HG03558 (cell line): ENCODE results near the gene KIAA0513.
"Not testable (repeated sequence)": the region's sequence is repeated elsewhere in the genome, so short reads cannot be mapped to it uniquely, and the experiment has no call there.

Experiments
- ATAC-seq: cut with Tn5 transposase; IDR thresholded peaks from one replicate; pipeline ENCODE4 v1.9.1; 2021; ENCODE audit warnings: moderate number of reproducible peaks; ENCODE audit not compliant: unreplicated experiment; ENCODE audit errors: extremely low read depth

KIAA0513 gene

DNA sequence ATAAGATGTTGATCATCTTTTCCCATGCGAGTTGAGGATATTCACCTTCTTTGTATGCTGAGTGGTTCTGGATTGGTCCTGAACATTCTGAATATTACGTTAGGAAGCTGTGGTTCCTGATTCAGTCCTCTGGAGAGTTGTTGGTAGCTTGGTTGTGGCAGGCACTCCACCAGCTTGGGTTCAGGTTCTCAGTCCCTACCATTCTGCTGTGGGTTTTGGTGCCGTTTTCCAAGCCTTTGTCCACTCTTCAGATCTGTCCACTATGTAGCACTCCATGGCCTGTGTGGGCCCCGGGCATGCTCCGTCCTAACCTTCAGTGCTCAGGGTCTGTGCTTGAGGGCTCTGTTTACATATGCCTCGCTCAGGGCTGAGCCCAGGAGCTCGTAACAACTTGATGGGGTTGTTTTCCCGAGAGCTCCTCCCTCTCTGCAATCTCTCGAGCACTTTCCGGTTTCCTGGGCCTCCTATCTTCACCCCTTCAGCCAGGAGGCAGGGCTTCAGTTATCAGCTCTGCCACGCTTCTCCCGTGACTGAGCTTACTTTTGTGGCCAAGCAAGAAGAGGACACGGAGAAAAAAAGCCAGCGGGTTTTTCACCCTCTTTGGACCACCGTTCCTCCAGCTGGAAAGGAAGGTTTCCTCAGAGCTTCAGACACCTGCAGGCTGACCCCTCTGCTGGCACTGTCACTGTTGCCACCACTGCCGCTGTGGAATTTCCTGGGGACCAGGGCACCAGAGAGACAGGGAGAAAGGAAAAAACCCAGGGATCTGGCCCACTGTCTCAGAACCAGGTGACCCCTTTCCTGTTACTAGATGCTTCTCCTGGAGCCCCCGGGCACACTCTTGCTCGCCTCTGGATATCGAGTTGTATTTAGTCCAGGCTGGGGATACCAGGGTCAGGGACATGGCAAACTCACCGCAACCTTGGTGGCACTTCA is 19.6 kb downstream of the KIAA0513 start:
- ATAC-seq = no peak

DNA sequence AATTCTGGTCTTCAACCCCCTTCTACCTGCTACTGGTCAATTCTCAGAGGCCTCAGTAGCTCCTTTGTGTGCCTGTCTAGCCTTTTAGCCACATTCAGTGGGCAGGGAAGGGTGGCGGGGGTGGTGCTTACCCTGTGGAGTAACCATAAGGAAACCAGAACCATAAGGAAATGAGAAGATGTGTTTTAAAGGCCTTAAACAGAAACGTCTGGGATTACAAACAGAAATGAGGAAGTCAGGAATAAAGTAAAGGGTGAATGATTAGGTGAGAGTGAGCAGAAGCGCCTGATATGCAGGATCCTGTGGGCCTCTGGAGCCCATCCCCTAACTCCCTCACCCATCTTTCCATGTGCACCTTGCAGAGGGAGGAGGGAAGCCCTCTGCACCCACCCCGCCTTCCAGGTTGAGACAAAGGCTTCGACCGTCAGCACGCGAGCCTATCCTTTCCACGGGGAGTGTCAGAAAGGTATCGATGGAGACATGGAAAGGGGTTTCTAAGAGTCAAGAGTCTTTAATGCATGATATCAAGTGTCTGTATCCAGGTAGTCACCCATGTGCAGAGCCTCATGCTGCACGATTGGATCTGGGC is 20.4 kb downstream of the KIAA0513 start:
- ATAC-seq = no peak

DNA sequence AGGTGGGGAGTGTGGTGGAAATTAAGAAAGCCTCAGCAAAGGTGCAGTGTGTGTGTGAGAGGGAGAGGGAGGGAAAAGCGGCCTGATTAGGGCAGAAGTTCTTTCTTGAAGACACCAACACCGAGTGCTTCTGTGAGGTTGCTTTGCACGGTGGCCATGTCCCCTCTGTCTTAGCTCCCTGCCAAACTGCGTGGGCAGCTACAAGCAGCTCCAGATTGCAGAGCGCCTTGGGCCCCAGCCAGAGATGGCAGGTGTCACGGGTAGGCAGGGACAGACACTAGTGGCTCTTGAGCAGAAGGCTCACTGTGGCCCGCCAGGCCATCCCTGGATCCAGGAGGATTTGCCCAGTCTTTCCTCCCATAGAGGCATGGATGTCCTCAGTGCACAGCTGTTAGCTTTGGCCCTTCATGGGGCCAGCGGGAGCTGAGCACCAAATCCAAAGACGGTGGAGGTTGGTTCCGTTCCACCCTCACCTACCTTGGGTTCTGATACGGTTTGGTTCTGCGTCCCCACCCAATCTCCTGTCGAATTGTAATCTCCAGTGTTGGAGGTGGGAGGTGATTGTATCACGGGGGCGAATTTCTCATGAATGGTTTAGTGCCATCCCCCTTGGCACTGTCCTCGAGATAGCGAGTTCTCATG is 21.4 kb downstream of the KIAA0513 start:
- ATAC-seq = no peak

DNA sequence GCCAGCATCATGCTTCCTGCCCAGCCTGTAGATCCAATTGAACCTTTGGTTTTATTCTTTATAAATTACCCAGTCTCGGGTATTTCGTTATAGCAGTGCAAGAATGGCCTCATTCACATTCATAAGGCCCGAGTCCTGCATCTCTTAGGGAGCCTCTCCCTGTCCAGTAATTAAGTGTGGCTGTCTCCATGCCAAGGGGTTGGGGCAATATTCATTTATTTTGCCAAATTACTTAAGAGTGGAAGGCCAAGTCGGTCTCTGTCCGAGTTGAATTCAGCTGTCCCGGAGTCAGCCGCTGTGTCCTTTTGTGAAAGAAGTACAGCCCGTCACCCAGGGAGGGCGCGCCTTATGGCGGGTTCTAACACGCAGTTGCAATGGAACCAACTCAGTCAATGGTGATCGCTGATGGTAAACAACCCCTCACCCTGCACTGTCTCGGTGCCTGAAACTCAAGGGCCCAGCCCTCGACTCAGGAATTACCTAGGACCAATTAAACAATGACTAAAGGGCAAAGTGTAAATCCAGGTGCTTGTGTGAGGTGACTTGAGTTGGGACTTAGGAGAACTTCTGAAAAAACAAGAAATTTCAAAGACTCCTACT is 22.2 kb downstream of the KIAA0513 start:
- no peak for ATAC-seq

- ATAC-seq = no peak
Measured at GRCh38 chr16:85051067-85051581, 23.5 kb downstream of the KIAA0513 start.

- no peak for ATAC-seq
Measured at GRCh38 chr16:85051683-85052082, 24.1 kb downstream of the KIAA0513 start.

GRCh38 chr16:85052536-85052935 is 24.9 kb downstream of the KIAA0513 start:
- ATAC-seq = no peak

GRCh38 chr16:85054321-85054720 is 26.7 kb downstream of the KIAA0513 start:
- not testable (repeated sequence) for ATAC-seq

GRCh38 chr16:85054948-85055492 is 27.4 kb downstream of the KIAA0513 start:
- no peak for ATAC-seq

- ATAC-seq = no peak
Measured at GRCh38 chr16:85055493-85056210, 28.1 kb downstream of the KIAA0513 start.

DNA sequence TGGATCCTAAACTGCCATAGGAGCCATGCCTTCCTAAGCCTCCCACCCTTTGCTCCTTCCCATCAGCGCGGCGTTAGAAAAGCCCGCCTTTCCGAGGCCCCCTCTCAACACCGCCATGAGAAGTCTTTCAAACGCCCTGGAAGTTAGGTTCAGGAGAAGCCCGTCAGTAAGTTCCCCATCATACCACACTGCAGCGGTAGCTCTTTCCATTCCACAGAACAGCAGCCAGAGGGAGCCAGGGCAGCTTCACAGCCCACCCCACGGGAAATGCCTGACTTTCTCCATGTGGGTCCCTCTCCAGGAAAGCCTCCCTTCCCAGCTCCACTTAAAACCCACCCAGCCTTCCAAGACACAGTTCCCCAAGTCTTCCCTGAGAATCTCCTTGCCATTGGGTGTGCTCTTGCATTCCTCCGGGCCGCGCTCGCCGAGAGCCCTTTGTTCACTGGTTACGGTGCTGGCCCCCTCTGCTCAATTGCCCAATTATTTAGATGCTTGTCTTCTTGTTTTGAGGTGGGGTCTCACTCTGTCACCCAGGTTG is 28.7 kb downstream of the KIAA0513 start:
- ATAC-seq = no peak

- no peak for ATAC-seq
Measured at GRCh38 chr16:85057212-85057889, 29.8 kb downstream of the KIAA0513 start.

GRCh38 chr16:85057948-85058347 is 30.4 kb downstream of the KIAA0513 start:
- no peak for ATAC-seq

DNA sequence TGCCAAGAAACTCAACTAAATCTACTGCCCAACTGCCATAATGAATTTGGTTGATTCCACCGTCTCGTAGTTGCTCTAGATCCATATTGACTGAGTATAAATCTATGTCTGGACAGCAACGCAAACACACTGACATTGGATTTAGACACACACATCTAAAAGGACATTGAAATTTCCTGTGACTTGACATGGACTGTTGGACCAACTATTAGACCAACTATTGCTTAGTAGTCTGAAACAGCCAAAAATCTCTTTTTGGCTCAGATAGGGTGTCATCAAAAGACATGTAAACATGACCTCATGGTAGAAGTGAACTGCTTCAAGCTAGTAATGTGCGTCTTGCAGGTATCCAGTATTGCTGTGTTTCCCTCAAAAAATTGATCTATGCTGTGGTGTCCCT is 31.3 kb downstream of the KIAA0513 start:
- no peak for ATAC-seq

- no peak for ATAC-seq
Measured at GRCh38 chr16:85061566-85061965, 34.0 kb downstream of the KIAA0513 start.

DNA sequence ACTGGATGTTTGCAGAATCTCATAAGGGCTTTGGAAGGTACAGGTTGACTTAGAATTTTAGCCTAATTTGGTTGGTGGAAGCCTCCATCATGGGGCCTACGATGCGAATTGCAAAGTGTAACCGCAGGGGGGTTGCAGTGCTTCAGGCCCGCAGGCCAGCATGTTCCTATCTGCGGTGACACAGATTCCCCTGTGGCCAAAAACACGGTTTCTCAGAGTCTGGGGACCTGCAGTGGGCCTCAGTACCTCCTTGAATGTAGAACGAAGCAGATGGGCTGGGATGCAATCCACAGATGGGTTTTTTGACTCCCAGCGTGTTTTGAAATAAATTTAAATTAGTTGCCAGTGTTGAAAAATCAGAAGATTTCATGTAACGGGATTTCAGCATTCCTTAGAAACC is 34.7 kb downstream of the KIAA0513 start:
- ATAC-seq = no peak

DNA sequence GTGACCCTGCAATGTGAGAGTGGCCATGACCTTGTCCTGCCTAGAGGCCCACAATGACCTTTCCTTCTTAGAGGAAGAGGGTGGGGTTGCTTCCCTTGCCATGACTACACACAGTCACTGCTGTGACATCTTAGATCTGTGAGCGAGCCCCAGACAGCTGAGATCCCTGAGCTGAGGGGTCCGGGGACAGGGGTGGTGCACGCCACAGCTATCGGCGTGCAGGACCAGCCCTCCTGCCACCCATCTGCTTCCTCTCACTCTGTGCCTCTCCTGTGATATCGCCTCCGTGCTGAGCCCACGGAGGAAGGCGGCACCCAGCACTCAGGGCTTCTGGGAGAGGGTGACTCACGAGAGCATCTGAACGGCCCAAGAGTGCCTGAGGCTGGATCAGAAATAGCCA is 35.2 kb downstream of the KIAA0513 start:
- no peak for ATAC-seq

- no peak for ATAC-seq
Measured at GRCh38 chr16:85064186-85064585, 36.6 kb downstream of the KIAA0513 start.

DNA sequence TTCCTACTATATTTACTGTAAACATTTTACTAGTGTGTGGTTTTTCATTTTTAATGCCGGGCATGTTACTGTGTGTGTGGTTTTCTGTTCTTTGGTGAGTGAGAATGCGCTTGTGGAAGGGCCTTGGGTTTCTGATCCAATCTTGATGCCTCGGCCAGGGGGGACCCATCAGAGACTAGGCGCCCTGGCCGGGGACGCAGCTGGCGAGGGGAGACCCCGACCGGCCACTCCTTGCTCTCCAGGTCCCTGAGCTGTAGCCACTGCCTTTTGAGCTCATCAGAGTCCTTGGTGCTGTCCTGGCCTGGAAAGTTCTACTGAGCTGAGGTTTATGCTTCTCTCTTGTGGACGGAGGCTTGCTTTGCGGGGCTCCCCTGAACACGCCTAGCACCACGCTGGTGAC is 37.5 kb downstream of the KIAA0513 start:
- no peak for ATAC-seq
